ENCODE results near the gene LLGL1.

- TF ChIP-seq CTCF (IDR thresholded peaks at IDR 0.05 in 8 of 11, conservative IDR thresholded peaks at IDR 0.05 in 3 of 11) (peak in 3 of 11 experiments; percentile 9 to 21 (median 12)), POLR2AphosphoS5 (IDR thresholded peaks at IDR 0.05) (no peak), POLR2A (IDR thresholded peaks at IDR 0.05) (no peak)
Measured at GRCh38 chr17:18191967-18192366, 33.5 kb upstream of the LLGL1 start.
